Endothelial cell of umbilical vein (primary cell): ENCODE measurements around the gene CCBE1. TPM values are rescaled to one million over a fixed set of nuclear protein-coding genes. Genes with fewer than 3 reads are reported as not detected.

Experiments used
- BruUV-seq: library from RNA; stranded (reverse); fragments of 400-500 nt; replicated peaks from 2 replicates; lab custom pipeline; 2021; lab: Mats Ljungman, UMichigan
- CTCF ChIA-PET: fragments of 300-600, 350-600 bp; sonication (Branson Sonifier 250); formaldehyde crosslinking; loops from one replicate; lab custom pipeline; 2021; ENCODE audit warnings: antibody characterized with exemption, inconsistent platforms; lab: Charles Lee
- POLR2A ChIA-PET: fragments of 300-600, 350-600 bp; sonication (Branson Sonifier 250); formaldehyde crosslinking; loops from one replicate; lab custom pipeline; 2021; ENCODE audit warnings: antibody characterized with exemption, inconsistent platforms; lab: Charles Lee
- DNase-seq: peaks from one replicate; pipeline ENCODE4 v3.0.0-alpha.2; 2011; ENCODE audit warnings: low read depth, low spot score
- FAIRE-seq: peaks from 2 replicates; lab custom pipeline; 2011; peaks lifted over from hg19 to GRCh38; lab: Jason Lieb, UNC
- H2AFZ ChIP-seq: 2 replicates; pipeline ENCODE4 v1.6.0; 2012; ENCODE audit warnings: low read depth, low read length, control low read depth, inconsistent platforms
- H3K27ac ChIP-seq: 2 replicates; pipeline ENCODE4 v1.5.1; 2011; ENCODE audit warnings: low read depth, mild to moderate bottlenecking, control low read depth, low read length, moderate library complexity; ENCODE audit not compliant: insufficient read depth
- H3K27me3 ChIP-seq, 2 experiments: 2 replicates each; pipeline versions ENCODE4 v1.6.0 to v1.6.1; 2011; ENCODE audit warnings: low read length in 2 of 2, mixed read lengths in 1 of 2; ENCODE audit not compliant: control insufficient read depth in 2 of 2, insufficient read depth in 2 of 2
- H3K36me3 ChIP-seq, 2 experiments: 2 replicates in 1 of 2; 3 replicates in 1 of 2; pipeline ENCODE4 v1.5.1; 2011; ENCODE audit warnings: low read length in 2 of 2, mild to moderate bottlenecking in 1 of 2, moderate library complexity in 1 of 2; ENCODE audit not compliant: control insufficient read depth in 2 of 2, insufficient read depth in 2 of 2; ENCODE audit errors: extremely low read depth in 1 of 2
- H3K4me1 ChIP-seq: 3 replicates; pipeline ENCODE4 v1.5.1; 2011; ENCODE audit warnings: mild to moderate bottlenecking, low read length; ENCODE audit not compliant: control insufficient read depth, insufficient read depth; ENCODE audit errors: extremely low read depth
- H3K4me2 ChIP-seq: 2 replicates; pipeline ENCODE4 v1.6.1; 2011; ENCODE audit warnings: low read length, control low read depth, mixed read lengths; ENCODE audit not compliant: insufficient read depth
- H3K4me3 ChIP-seq, 3 experiments: fragments of 200-600 bp in 1 of 3; sonication (generic), shearing (Covaris generic) in 1 of 3; replicated peaks in 1 of 3; 2 replicates each; pipeline ENCODE4 v1.5.1; 2011 to 2016; ENCODE audit warnings: control low read depth in 3 of 3, low read length in 3 of 3, mild to moderate bottlenecking in 2 of 3, inconsistent platforms in 1 of 3, low read depth in 1 of 3, moderate library complexity in 1 of 3; ENCODE audit not compliant: insufficient read depth in 1 of 3
- H3K79me2 ChIP-seq: 2 replicates; pipeline ENCODE4 v1.6.0; 2012; ENCODE audit warnings: low read length, inconsistent platforms; ENCODE audit not compliant: control insufficient read depth, insufficient read depth
- H3K9ac ChIP-seq: replicated peaks from 2 replicates; pipeline ENCODE3; 2011; ENCODE audit warnings: low read length, control low read depth; ENCODE audit not compliant: insufficient read depth; ENCODE audit errors: extremely low read depth
- H3K9me1 ChIP-seq: replicated peaks from 3 replicates; pipeline ENCODE4 v1.6.0; 2011; ENCODE audit warnings: mild to moderate bottlenecking, low read length; ENCODE audit not compliant: control insufficient read depth, insufficient read depth; ENCODE audit errors: extremely low read depth
- H3K9me3 ChIP-seq: replicated peaks from 2 replicates; pipeline ENCODE4 v1.5.1; 2012; ENCODE audit warnings: low read length, inconsistent platforms; ENCODE audit not compliant: control insufficient read depth, insufficient read depth
- H4K20me1 ChIP-seq: replicated peaks from 2 replicates; pipeline ENCODE3; 2011; ENCODE audit warnings: mild to moderate bottlenecking, low read length; ENCODE audit not compliant: control insufficient read depth, insufficient read depth; ENCODE audit errors: extremely low read depth
- CTCF ChIP-seq, 2 donors: IDR thresholded peaks; 1 replicate in 1 of 2; 2 replicates in 1 of 2; pipeline ENCODE4 v1.5.1; 2011; ENCODE audit warnings: low read length in 2 of 2, mild to moderate bottlenecking in 2 of 2, moderate library complexity in 2 of 2, control low read depth in 1 of 2, inconsistent platforms in 1 of 2, low read depth in 1 of 2; ENCODE audit not compliant: insufficient read depth in 1 of 2; ENCODE audit errors: extremely low read depth in 1 of 2
- EZH2 ChIP-seq: IDR thresholded peaks from 2 replicates; pipeline ENCODE4 v1.6.1; 2012; ENCODE audit warnings: borderline replicate concordance, low read depth, mild to moderate bottlenecking, moderate library complexity, low read length, inconsistent platforms; ENCODE audit not compliant: severe bottlenecking
- FOS ChIP-seq: IDR thresholded peaks from 2 replicates; pipeline ENCODE4 v1.6.1; 2011; ENCODE audit warnings: mild to moderate bottlenecking, low read length, moderate library complexity, borderline replicate concordance; ENCODE audit not compliant: insufficient read depth
- GATA2 ChIP-seq: IDR thresholded peaks from 2 replicates; pipeline ENCODE4 v1.7.0; 2011; ENCODE audit warnings: low read depth, mild to moderate bottlenecking, moderate library complexity, mixed read lengths, low read length; ENCODE audit not compliant: insufficient read length, insufficient read depth
- JUN ChIP-seq: IDR thresholded peaks from 2 replicates; pipeline ENCODE4 v1.6.1; 2011; ENCODE audit warnings: borderline replicate concordance, low read depth; ENCODE audit not compliant: insufficient read length, insufficient read depth
- MAX ChIP-seq: IDR thresholded peaks from 2 replicates; pipeline ENCODE4 v1.6.1; 2011; ENCODE audit not compliant: insufficient read depth, insufficient read length
- MYC ChIP-seq: IDR thresholded peaks from one replicate; pipeline ENCODE4 v1.6.1; 2011; ENCODE audit warnings: mild to moderate bottlenecking, low read depth, low read length
- POLR2A ChIP-seq: IDR thresholded peaks from 2 replicates; pipeline ENCODE4 v1.6.1; 2012; ENCODE audit warnings: low read depth, mild to moderate bottlenecking, control low read depth, low read length
- POLR2AphosphoS5 ChIP-seq: IDR thresholded peaks from 2 replicates; pipeline ENCODE4 v1.6.1; 2012; ENCODE audit warnings: low read depth, mild to moderate bottlenecking, control low read depth, low read length, moderate library complexity; ENCODE audit not compliant: insufficient read depth
- dilution Hi-C: fragments of 300-500 bp; cut with MboI; formaldehyde crosslinking; loops from one replicate; pipeline ENCODE4 v1.15.0; 2019; ENCODE audit warnings: low sequenced_read_pairs; ENCODE audit not compliant: extremely low pct_ligation_motif_present
- intact Hi-C: fragments of 100-400 bp; cut with micrococcal nuclease; formaldehyde crosslinking; loops from one replicate; pipeline ENCODE4 v1.10.0; 2022
- polyA plus RNA-seq, 4 experiments: library from polyadenylated mRNA; depleted of rRNA in 3 of 4; stranded (reverse) in 3 of 4; unstranded in 1 of 4; fragments of >200 nt; gene quantifications; 2 replicates each; pipeline versions ENCODE4 v1.2.1 to v1.2.3, GENCODE V29; 2011 to 2012; ENCODE audit warnings: missing spikeins in 1 of 4
- total RNA-seq: library from RNA; stranded (reverse); gene quantifications from 2 replicates; pipeline ENCODE4 v1.2.3, GENCODE V29; 2021

CCBE1 gene
- total and polyA plus RNA-seq, 2 donors (not counting 3 experiments of a cell fraction or from before 2014, with no cell fraction given): 0.04 TPM; not detected in 1

GRCh38 chr18:59429608-59430007 is 267.6 kb downstream of the CCBE1 start:
- no peaks in the 10 kb centered on the region for H3K79me2 ChIP-seq
- H3K4me3 ChIP-seq: no peak overlapping the region
- no peaks in the 10 kb centered on the region for H3K4me1 ChIP-seq
- H3K9ac ChIP-seq: no peak overlapping the region
- DNase-seq (no peak), FAIRE-seq (no peak)
- no peak overlapping the region for H3K27ac ChIP-seq
- H4K20me1 ChIP-seq: no peaks in the 10 kb centered on the region
- dilution Hi-C loops: no loop called here
- CTCF ChIA-PET: interaction anchor here (0.6 to 2.4 kb wide), 3 partner anchors 27 to 180 kb away, joined by 4 to 7 read pairs (median 4); no protein-coding TSS in a partner anchor
- H3K4me2 ChIP-seq: no peak overlapping the region
- H2AFZ ChIP-seq: no peak overlapping the region
- H3K9me3 ChIP-seq: no peaks in the 10 kb centered on the region
- BruUV-seq: no TSS peak
- intact Hi-C loops: no loop called here
- no peaks in the 10 kb centered on the region for H3K36me3 ChIP-seq
- POLR2A ChIA-PET: no interaction called here
- no peaks in the 10 kb centered on the region for H3K27me3 ChIP-seq
- TF ChIP-seq MAX (no peak), FOS (no peak), CTCF (IDR thresholded peaks at IDR 0.05; ENCODE audit: extremely low read depth in 1 of 2, insufficient read depth in 1 of 2, low read depth in 1 of 2, low read length in 2 of 2) (no peak), POLR2AphosphoS5 (no peak), JUN (no peak), MYC (no peak), EZH2 (no peak), POLR2A (no peak), GATA2 (no peak)
- no peaks in the 10 kb centered on the region for H3K9me1 ChIP-seq
